Measurements from ENCODE around the gene OR51D1.

Gene OR51D1, protein sequence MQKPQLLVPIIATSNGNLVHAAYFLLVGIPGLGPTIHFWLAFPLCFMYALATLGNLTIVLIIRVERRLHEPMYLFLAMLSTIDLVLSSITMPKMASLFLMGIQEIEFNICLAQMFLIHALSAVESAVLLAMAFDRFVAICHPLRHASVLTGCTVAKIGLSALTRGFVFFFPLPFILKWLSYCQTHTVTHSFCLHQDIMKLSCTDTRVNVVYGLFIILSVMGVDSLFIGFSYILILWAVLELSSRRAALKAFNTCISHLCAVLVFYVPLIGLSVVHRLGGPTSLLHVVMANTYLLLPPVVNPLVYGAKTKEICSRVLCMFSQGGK

DNA sequence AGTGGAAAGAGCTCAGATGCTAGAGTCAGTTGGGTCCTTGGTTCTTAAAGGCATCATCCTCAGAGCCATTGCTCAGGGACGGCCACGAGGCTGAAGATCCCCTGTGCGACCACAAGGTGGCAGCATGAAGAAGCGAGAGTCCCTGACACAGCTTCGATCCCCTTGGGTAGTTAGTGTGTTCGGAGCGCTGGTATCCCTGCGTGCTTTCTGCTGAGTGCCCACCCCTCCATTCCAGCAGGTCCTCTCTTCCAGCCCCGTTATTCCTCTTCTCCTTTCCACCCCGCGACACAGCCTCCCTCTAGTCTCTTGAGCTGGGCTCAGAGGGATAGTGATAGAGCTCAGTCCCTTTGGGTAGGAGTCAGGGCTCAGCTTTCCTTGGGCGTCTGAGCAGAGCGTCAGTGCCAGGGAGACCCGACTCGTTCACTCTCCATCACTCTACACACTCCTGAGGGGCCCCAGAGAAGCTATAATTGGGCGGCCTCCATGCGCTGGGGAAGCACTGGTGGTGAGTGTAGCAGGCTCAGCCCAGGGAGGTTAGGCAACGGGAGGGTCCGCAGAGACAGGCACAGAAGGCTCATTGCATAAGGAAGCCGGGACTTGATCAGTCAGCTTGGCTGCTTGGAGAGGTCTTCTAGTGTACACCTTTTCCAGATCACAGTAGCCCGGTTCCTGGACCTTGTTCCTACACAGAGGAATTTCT is at the start of gene OR51D1:
TSS of gene OR51D1 (plus strand) at position 516 of the 700 bp plus-strand sequence. CDS start 2,314 bp downstream, outside the sequence.
- peak; percentile 82 for DNase-seq (ENCODE audit: low read depth, low spot score)

DNA sequence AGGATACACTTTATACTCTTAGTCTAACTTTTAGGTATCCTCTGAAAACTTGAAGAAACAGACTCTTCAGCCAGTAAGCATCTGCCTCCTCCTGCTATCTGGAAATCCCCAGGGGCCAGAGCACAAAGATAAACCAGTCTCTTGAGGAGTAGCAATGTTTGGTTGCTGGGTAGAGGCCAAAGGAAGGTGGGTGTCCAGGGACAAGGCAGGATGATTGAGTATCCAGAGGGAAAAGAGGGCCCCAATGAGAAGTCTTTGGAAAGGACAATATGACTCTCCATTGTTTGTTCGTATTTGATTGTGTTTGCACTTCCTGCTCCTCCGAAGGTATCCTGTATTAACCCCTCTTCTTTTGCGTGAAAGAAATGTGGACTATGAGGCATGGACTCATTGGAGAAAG is 48.3 kb upstream of the OR51D1 start:
- DNase-seq (ENCODE audit: low read depth, low spot score) = no peak

DNA sequence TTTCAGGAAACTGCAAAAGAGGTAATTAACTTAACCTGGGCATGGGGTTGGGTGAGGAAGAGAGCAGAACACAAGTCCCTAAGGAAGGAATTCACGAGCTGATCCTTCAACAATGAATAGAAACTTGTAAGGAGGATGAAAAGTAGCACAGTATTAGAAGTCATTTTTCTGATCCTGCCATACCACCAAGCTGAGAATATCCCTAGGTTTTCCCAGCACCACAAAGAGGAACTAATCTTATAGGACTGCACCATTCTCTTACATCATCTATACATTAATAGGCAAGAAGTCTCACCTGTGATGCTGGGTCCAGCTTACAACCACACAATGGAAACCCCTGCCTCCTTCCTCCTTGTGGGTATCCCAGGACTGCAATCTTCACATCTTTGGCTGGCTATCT is 43.5 kb upstream of the OR51D1 start, which contains the start of gene OR52I1:
TSS of gene OR52I1 (plus strand) at position 301 of the 400 bp plus-strand sequence. CDS start at position 301, 0 bp downstream.
- DNase-seq (ENCODE audit: low read depth, low spot score) = no peak

DNA sequence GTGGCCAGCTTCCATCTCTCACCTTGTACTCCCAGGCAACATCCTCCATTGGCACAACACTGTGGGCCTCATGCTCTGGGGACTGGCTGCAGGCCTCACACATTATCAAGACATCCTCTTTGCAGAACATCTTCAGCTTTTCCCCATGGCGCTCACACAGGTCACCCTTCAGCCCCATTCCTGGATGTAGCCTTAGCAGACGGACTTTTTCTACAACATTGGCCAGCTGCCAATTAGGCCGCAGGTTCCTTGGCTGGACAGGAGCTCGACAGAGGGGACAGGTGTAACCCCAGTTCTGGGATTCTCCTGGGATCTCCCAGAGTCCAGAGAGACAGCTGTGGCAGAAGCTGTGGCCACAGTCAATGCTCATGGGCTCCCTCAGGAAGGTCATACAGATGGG is 32.2 kb upstream of the OR51D1 start:
- no peak for DNase-seq (ENCODE audit: low read depth, low spot score)

DNA sequence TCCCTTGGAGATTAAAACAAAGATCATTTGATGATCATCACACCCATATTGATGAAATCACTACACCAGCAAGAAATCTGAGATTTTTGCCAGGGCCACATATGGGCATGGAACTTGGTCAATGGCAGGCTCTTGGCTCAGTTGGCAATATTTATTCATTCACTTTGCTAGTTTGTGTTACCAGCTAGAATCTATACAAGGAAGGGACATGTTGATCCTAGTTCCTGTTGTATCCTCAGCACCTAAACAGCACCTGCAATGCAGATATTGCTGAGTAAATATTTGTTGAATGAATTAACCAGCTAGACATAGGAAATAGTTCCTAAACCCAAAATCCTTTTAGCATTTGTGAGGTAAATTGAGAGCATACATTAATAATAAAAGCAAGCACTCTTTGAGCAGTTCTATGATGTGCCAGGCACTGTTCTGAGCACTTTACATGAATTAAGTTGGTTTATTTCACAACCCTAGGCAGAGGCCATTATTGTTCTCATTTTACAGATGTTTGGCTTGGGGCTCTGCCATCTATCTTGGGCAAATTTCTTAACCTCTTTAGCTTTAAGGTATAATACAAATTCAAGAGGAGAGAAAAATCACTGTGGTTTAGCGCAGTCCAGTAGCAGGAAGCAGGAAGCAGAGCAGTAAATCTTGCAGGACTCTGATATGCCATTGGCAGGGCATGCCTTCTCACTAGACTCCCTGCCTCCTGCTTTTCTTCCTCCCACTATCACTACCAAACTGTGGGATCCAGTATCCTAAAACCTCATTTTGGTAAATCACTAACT is 30.9 kb upstream of the OR51D1 start:
- peak; percentile 17 for DNase-seq (ENCODE audit: low read depth, low spot score)

DNA sequence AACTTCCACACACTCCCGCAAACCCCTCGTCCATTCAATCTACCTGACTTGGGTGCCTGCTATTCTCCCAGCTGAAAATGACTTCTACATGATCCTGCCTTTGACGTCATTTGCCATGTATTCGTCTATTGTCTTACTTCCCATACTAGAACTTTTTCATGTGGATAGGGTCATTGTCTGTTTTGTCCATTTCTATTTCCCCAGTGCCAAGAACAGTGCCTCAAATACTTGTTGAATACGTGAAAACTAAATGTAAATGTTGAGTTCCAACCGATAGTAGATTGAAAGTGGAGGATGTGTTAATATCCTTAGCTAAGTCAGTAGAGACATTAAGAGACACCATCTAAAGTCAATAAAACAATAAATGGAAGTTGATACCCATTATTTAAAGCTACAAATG is 30.2 kb upstream of the OR51D1 start:
- DNase-seq (ENCODE audit: low read depth, low spot score) = peak; percentile 10

DNA sequence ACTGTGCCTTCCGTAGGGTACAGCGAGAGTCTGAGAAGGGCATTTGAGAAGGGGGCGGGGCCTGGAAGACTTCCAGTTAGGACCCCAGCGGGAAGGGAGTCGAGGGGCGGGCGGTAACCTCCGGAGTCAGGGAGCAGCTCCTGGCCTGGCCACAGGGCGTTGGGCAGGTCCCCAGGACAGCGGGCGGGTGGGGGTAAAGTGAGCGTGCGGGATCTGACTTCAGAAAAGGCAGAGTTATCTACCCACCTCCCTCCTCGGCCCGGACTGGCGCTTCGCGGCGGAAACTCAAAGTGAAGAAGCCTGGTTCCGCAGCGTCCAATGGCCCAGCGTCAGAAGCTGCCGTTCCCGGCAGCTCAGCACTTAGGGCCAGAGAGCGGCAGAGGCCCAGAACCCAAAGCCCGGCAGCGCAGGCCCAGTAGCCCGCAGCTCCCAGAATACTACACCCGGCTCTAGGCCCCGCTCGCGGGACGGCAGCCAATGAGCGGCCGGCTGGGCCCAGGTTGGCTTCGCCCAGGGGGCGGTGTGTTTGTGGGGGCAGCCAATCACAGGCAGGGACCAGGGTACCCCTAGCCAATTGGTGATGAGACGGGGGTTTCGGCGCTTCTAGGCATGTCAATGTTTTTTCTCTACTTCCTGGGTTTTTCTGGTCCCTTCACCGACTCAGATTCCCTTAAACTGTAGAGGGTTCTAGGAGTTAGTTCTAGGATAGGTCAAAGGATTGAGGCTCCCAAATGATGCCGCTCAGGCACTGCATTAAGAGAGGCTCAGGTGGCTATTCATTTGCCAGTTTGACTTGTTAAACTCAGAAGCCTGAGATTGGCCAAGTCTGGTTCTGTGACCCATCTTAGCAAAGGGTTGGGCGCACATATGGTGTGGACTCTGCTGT is 29.3 kb upstream of the OR51D1 start, which contains the start of gene TRIM68:
TSS of gene TRIM68 (minus strand) at position 451 of the 886 bp plus-strand sequence. CDS start 2,727 bp downstream, outside the sequence.
- peak; percentile 98 for DNase-seq (ENCODE audit: low read depth, low spot score)

DNA sequence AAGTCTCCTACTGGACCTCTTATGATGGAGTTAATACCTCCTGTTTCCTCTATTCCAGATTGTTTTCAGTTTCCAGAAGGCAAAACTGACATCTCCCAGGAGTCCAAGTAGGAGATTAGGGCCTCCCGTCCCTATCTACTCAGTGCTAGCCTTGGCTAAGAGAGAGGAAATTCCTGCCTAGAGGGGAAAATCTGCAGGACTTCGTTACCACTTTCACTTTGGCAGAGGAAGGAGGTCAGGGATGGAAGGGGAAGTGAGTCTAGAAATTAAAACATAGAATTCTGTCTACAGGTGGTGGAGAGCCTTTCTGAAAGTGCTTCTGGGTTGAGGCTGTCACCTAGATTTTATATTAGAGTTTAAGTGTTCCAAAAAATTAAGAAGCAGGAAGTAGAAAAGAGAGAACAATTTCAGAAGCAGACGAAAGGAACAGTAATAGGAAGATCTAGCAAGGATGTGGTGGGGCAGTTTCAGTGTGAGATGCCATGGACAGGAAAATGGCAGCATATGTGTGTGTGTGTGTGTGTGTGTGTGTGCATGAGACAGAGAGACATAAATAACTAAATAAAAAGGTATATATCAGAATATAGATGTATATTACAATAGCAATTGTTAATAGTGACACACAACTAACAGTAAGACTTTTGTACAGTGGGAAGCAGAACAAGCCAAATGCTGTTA is 26.9 kb upstream of the OR51D1 start:
- no peak for DNase-seq (ENCODE audit: low read depth, low spot score)

DNA sequence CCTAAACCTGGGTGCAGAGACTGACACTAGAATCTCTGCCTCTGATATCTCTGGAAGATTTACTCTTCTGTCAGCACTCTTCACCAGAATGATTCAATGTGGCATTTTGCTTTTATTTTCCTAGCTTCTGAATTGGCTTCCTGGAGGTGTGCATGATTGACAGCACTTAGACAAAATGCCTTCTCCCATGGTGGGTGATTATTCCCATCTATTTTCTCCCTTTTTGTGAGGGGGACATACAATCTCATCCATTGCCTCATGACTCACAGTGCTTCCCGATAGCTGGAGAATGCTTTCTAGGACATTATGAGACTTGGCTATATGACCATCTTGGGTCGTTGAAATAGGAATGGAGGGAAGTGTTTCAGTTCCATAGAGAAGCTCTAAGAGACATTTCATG is 25.3 kb upstream of the OR51D1 start:
- DNase-seq (ENCODE audit: low read depth, low spot score) = no peak

DNA sequence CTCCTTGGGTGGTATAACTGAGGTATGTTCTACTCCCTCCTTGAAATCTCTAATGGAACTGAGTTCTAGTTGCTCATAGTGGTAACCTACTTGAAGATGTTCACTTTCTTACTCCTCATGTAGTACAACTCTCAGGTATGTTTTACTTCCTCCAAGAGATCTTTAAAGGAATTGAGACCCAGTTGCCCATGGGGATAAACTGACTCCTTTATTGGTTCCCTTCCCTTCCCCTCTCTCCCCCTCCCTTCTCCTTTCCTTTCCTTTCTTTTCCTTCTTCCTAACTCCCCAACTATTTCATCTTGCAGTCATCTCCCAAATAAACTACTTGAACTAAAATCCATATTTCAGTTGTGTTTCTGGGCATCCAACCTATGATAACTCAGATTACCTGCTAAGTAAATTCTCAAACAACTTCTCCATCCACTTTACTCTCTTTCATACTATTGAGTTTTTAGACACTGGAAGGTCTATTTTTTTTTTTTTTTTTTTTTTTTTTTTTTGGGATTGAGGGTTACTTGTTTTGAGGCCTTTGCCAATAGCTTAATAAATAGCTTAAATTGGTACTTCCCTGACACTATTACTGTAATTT is 21.3 kb upstream of the OR51D1 start:
- no peak for DNase-seq (ENCODE audit: low read depth, low spot score)

DNA sequence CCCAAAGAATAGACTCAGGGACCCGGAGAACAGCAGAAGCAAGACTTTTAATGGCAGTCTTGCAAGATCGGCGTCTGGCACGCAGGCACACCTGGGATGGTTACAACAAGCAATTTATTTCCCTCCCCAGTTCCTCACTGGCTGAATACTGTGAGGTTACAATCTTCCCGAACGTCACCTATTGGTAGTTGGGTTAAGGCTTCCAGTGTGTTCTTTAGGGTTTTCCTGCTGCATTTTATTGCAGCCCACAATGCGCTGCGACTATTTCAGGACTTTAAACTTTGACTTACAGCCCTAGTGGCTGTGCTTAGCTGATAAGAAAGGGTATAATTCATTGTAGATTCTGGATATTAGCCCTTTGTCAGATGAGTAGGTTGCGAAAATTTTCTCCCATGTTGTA is 17.8 kb upstream of the OR51D1 start:
- no peak for DNase-seq (ENCODE audit: low read depth, low spot score)

DNA sequence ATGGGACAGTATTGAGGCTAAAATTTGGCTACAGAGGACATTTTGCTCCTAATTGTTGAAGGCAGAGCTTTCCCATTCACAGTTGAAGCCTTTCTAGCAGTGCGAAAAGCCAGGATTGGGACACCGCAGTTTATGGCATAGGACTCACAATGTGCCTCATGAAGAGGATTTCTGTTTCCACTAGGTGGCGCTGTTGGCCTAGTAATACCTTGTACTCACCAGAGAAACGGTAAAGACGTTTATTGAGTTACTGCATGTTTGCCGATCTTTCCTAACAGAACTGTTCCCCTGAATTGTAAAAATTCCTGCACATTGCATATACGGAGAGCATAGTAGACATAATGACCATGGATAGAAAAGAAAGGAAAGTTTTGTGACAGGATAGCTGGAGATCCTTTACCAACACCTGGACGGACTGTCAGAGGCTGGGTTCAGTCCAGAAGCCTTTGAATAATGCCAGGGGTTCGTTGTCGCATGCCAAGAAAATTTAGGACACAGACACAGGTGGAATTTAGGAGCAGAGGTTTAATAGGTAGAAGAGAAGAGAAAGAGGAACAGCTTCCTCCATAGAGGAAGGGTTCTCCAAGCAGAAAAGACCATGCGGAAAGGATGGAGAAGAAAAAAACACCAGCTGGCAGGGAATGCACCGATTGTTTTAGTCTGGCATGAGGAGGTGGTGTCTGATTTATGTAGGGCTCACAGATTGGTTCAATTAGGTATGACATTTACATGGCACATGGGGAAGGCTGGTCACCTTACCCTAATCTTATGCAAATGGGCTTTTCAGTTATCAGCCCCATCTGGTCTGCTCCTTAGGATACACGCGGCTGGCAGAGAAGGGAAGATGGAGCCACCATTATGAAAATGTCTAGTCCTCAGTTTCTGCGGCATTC is 10.8 kb upstream of the OR51D1 start:
- DNase-seq (ENCODE audit: low read depth, low spot score) = peak; percentile 70

DNA sequence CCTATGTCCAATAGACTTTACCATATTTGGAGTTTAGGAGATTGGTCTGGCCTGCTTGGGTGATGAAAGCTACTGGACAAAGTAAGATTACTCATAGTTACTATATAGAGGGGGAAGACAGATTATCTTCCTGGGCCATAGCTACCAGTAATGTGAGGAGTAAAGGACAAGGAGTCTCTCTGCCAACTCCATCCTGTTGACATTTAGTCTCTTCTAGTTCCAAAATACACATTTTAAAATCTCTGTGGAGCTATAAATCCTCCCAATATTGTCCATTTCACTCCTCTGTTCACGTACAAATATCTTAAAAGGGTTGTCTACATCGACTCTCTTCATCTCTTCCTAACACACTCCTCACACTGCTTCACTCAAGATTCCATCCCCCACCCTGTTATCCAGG is 1.1 kb upstream of the OR51D1 start:
- no peak for DNase-seq (ENCODE audit: low read depth, low spot score)

DNA sequence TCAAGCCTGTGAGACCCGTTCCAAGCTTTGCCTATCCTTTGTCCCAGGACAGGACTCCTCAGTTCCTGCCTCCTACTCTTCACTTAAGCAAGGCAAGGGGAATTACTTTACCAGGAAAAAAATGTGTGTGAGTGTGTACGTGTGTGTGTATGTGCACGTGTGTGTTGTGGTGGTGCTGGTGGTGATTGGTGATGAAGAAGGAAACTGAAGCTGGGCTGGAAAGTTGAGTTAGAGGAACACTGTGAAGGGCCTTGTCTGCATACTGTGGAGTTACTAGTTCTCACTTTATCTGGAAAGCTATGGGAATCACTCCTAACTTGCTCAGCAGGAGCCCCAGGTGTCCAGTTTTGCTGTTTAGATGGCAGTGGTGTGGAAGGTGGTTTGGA is 378 bp downstream of the OR51D1 start:
- no peak for DNase-seq (ENCODE audit: low read depth, low spot score)

DNA sequence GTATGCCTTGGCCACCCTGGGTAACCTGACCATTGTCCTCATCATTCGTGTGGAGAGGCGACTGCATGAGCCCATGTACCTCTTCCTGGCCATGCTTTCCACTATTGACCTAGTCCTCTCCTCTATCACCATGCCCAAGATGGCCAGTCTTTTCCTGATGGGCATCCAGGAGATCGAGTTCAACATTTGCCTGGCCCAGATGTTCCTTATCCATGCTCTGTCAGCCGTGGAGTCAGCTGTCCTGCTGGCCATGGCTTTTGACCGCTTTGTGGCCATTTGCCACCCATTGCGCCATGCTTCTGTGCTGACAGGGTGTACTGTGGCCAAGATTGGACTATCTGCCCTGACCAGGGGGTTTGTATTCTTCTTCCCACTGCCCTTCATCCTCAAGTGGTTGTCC is 2.7 kb downstream of the OR51D1 start:
- DNase-seq (ENCODE audit: low read depth, low spot score) = no peak

DNA sequence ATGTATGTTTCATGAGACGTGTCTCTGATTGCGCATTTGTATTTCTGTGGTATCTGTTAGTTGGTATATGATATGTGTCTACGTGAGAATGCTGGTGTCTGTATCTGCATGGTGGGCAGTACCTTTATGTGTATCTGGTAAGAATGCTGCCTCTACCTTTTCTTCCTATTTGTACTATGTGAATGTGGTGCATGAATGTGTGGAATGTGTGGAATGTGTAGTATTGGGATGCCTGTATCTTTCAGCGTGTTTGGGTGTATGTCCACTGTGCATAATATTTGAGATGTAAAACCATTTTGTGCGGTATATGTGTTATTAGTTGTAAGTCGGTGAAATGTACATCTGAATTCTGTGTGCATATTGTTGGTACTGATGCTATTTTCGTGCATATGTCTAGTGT is 4.2 kb downstream of the OR51D1 start:
- no peak for DNase-seq (ENCODE audit: low read depth, low spot score)

DNA sequence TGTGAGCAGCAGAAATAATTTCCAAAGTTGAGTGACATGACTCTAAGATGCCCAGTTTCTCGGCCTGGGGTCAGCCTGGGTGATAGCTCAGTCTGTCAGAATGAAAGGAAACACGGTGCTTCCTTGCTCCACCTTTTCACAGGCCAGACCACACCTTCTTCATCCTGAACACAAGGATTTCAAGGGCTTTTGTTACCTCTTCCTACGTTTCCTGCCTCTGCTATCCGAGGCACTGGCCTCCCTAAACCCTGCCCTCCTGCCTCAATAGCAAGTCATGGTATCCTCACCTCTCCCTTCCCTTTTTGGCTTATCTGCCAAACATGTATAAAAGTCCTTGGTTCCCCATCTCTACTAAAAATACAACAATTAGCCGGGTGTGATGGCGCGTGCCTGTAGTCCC is 4.8 kb downstream of the OR51D1 start:
- no peak for DNase-seq (ENCODE audit: low read depth, low spot score)

DNA sequence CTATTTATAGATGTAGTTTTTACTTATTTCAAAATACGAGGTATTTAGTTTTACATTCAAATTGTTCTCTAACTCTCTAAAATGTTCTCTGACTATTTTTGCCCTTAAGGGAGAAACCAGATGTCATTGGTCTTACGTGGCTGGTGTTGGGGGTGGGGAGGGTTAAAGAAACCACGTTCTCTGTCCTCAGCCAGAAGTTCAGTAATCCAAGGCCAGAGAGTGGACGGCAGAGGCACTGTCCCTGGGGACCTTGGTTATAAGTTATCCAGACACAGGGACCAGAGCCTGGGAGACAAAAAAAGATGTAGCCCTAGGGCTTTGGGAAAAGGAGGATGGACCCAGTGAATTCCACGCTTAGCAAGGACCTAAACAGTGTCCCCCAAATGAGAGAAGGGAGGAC is 5.8 kb downstream of the OR51D1 start:
- DNase-seq (ENCODE audit: low read depth, low spot score) = no peak

DNA sequence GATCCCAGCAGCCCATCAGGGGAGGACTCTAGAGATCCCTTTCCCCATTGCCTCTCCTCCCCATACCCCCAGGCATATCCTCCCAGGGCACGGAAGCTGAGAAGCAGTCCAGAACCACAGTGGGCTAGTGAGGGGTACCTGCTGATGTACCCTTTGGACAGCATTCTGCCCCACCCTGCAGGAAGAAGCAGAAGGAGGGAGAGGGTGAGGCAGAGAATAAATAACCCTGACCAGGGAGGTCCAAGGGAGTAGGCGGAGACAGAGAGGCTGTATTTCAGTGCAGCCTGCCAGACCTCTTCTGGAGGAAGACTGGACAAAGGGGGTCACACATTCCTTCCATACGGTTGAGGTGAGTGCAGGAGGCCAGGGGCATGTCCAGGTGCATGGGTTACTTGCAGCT is 6.4 kb downstream of the OR51D1 start, which contains the start of gene OR51E1:
TSS of gene OR51E1 (plus strand) at position 301 of the 400 bp plus-strand sequence. CDS start 8,545 bp downstream, outside the sequence.
- DNase-seq (ENCODE audit: low read depth, low spot score) = no peak
